Sigmoid colon (tissue), 7 donors: ENCODE measurements around the gene RAB6B. TPM values are rescaled to one million over a fixed set of nuclear protein-coding genes. Genes with fewer than 3 reads are reported as not detected.

Experiments used
- DNase-seq: peaks from one replicate; pipeline ENCODE4 v3.0.0-alpha.2; 2019
- H3K27ac ChIP-seq, 4 donors: fragments of 200-600 bp; sonication (generic); one replicate each; pipeline ENCODE4 v1.5.1; 2016 to 2019; ENCODE audit warnings: mild to moderate bottlenecking in 1 of 4
- H3K27me3 ChIP-seq, 3 donors: fragments of 200-600 bp; sonication (generic); one replicate each; pipeline ENCODE4 v1.5.1; 2019; ENCODE audit warnings: mild to moderate bottlenecking in 1 of 3
- H3K36me3 ChIP-seq, 4 donors: fragments of 200-600 bp; sonication (generic); one replicate each; pipeline ENCODE4 v1.5.1; 2016 to 2019
- H3K4me1 ChIP-seq, 4 donors: fragments of 200-600 bp; sonication (generic); one replicate each; pipeline ENCODE4 v1.5.1; 2017 to 2019
- H3K4me3 ChIP-seq, 4 donors: fragments of 200-600 bp; sonication (generic); one replicate each; pipeline ENCODE4 v1.5.1; 2017 to 2019; ENCODE audit warnings: mild to moderate bottlenecking in 2 of 4, moderate library complexity in 1 of 4
- H3K9me3 ChIP-seq, 4 donors: fragments of 200-600 bp in 3 of 4; sonication (generic) in 3 of 4; one replicate each; pipeline versions ENCODE4 v1.5.1 to v1.6.1; 2013 to 2019
- EP300 ChIP-seq, 4 donors: sonication (generic); formaldehyde crosslinking; IDR thresholded peaks; one replicate each; pipeline ENCODE4 v1.6.1; 2017; ENCODE audit warnings: antibody characterized with exemption in 4 of 4
- POLR2A ChIP-seq, 2 donors: fragments of 450-650 bp; IDR thresholded peaks; one replicate each; pipeline ENCODE4 v1.6.1; 2016; ENCODE audit warnings: antibody characterized with exemption in 2 of 2, mild to moderate bottlenecking in 2 of 2, moderate library complexity in 2 of 2
- POLR2AphosphoS5 ChIP-seq, 4 donors: sonication (generic); formaldehyde crosslinking; IDR thresholded peaks; one replicate each; pipeline ENCODE4 v1.6.1; 2017; ENCODE audit warnings: antibody characterized with exemption in 4 of 4
- WGBS, 2 donors: extraction: QIAGEN DNeasy Blood & Tissue Kit; methylation state at CpG; one replicate each; pipeline ENCODE4 v1.1.7; 2013; 5-methylcytosine and 5-hydroxymethylcytosine counted together
- intact Hi-C: fragments of 100-400 bp; cut with DNase I; formaldehyde crosslinking; loops from one replicate; pipeline ENCODE4 v1.15.1; 2023
- polyA plus RNA-seq, 3 donors: library from polyadenylated mRNA; stranded (reverse); fragments of 200-250 nt; gene quantifications; one replicate each; pipeline ENCODE4 v1.2.3, GENCODE V29; 2013
- total RNA-seq, 4 donors: library from RNA; depleted of rRNA; stranded (reverse); fragments of >200 nt; gene quantifications; one replicate each; pipeline ENCODE4 v1.1.0, GENCODE V29; 2016
- TF ChIP-seq, protein P1 (sequence below), 4 experiments: fragments of 450-650 bp in 3 of 4; fragments of 200-600 bp in 1 of 4; IDR thresholded peaks; one replicate each; pipeline ENCODE4 v1.5.1; 2016 to 2019; ENCODE audit warnings: antibody characterized with exemption in 4 of 4, mild to moderate bottlenecking in 3 of 4, moderate library complexity in 2 of 4
- donor health status: healthy with polysubstance abuse.
- donor health status: Bipolar disorder and iron deficiency.
- donor health status: healthy.

The RAB6B gene
- total and polyA plus RNA-seq, 7 donors = 0.60 to 19.7 (median 5.2) TPM

DNA sequence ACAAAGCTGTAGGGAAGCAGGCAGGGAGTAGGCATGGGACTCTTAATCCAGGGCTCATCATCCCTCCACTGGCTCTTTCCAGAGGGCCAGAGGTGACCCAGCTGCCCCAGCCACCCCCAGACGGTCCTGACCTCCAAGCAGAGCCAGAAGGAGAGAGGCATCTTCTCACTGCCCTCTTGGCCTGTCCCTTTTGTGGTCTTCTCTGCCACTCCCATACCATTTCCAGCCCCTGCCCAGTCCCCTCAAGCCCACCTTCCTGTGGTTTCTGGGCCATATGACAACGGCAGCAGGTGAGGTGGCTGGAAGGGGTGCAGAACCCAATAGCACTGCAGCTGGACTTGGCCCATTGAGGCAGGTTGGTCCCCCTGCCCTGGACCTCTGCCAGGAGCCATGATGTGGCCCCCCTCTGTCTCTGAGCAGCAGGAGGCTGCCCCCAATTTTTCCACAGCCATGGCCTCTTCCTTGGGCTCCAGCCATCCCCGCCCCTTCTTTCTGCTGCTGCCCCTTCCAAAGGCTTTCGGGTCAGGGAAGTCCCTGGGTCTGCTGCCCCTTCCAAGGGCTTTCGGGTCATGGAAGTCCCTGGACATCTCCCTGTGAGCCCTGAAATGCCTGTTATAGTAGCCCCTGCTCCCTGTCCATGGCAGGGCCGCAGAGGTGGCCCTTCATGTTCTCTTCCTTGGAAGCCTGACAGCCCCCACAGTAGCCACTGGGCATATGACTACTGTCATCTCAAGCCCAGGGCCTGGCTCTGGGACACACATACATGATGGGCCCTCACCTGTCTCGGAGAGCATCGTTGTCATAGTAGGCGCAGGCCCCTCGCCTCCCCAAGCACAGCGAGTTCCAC lies 39.5 kb upstream of the RAB6B start:
- H3K36me3 ChIP-seq = no peaks in the 10 kb centered on the region
- WGBS, 2 donors = 86 to 91% methylated on average over 11 of the region's 11 CpGs
- H3K4me1 ChIP-seq = no peaks in the 10 kb centered on the region
- TF ChIP-seq EP300 (IDR thresholded peaks at IDR 0.05) (no peak), POLR2AphosphoS5 (IDR thresholded peaks at IDR 0.05) (no peak), POLR2A (IDR thresholded peaks at IDR 0.05) (no peak)
- TF ChIP-seq, protein P1, sequence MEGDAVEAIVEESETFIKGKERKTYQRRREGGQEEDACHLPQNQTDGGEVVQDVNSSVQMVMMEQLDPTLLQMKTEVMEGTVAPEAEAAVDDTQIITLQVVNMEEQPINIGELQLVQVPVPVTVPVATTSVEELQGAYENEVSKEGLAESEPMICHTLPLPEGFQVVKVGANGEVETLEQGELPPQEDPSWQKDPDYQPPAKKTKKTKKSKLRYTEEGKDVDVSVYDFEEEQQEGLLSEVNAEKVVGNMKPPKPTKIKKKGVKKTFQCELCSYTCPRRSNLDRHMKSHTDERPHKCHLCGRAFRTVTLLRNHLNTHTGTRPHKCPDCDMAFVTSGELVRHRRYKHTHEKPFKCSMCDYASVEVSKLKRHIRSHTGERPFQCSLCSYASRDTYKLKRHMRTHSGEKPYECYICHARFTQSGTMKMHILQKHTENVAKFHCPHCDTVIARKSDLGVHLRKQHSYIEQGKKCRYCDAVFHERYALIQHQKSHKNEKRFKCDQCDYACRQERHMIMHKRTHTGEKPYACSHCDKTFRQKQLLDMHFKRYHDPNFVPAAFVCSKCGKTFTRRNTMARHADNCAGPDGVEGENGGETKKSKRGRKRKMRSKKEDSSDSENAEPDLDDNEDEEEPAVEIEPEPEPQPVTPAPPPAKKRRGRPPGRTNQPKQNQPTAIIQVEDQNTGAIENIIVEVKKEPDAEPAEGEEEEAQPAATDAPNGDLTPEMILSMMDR (IDR thresholded peaks at IDR 0.05) = no peak
- H3K27me3 ChIP-seq = no peaks in the 10 kb centered on the region
- H3K9me3 ChIP-seq = no peaks in the 10 kb centered on the region
- intact Hi-C loops = no loop called here
- peak; percentile 47 for DNase-seq
- H3K4me3 ChIP-seq = no peak overlapping the region
- no peak overlapping the region for H3K27ac ChIP-seq

DNA sequence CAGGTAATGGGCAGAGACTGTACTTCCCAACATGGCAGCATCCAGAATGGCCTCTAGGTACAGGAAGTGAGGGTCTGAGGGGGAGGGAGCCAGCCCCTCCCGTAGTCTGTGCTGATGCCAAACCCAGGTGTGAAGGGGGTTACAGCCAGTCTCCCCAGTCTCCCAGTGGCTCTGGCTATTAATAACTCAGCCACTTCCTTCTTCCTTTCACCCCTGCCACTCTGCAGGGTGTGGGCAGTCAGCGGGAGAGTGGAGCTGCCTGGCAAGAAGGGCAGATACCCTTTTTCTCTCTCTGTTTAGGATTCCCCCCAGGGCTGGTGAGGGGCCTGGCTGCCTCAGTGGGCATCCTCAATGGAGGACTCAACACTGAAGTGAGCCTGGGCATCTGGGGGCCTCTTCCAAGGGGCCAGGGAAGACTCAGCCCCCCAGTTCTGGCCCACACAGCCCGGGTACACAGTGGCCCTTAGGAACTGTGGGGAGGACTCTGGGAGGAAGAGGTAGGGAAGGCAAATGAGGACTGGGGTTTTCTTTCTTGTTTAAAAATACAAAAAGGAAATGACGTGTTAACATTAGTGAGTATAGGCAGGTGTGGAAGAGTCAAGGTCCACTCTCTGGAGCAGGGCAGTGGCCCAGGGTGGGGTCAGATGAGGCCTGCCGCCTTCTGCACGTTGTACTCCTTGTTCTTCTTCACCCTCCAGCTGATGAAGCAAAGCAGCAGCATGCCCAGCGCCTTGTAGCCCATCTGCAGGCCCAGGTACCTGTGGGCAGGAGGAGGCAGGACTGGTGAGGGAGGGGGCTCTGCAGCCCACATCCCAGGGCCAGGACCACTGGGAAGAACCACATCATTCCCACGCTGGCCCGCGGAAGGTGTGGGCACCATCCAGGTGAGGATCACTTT lies 38.6 kb upstream of the RAB6B start:
- Histone ChIP-seq H3K4me3 (no peak overlapping the region), H3K27me3 (no peaks in the 10 kb centered on the region), H3K36me3 (no peaks in the 10 kb centered on the region), H3K4me1 (no peaks in the 10 kb centered on the region), H3K9me3 (no peaks in the 10 kb centered on the region), H3K27ac (no peak overlapping the region)
- intact Hi-C loops = no loop called here
- DNase-seq = peak; percentile 29
- TF ChIP-seq POLR2AphosphoS5 (IDR thresholded peaks at IDR 0.05) (no peak), EP300 (IDR thresholded peaks at IDR 0.05) (no peak), POLR2A (IDR thresholded peaks at IDR 0.05) (no peak)
- TF ChIP-seq, protein P1 (IDR thresholded peaks at IDR 0.05) = no peak
- 58 to 67% methylated on average over 10 of the region's 10 CpGs for WGBS, 2 donors

DNA sequence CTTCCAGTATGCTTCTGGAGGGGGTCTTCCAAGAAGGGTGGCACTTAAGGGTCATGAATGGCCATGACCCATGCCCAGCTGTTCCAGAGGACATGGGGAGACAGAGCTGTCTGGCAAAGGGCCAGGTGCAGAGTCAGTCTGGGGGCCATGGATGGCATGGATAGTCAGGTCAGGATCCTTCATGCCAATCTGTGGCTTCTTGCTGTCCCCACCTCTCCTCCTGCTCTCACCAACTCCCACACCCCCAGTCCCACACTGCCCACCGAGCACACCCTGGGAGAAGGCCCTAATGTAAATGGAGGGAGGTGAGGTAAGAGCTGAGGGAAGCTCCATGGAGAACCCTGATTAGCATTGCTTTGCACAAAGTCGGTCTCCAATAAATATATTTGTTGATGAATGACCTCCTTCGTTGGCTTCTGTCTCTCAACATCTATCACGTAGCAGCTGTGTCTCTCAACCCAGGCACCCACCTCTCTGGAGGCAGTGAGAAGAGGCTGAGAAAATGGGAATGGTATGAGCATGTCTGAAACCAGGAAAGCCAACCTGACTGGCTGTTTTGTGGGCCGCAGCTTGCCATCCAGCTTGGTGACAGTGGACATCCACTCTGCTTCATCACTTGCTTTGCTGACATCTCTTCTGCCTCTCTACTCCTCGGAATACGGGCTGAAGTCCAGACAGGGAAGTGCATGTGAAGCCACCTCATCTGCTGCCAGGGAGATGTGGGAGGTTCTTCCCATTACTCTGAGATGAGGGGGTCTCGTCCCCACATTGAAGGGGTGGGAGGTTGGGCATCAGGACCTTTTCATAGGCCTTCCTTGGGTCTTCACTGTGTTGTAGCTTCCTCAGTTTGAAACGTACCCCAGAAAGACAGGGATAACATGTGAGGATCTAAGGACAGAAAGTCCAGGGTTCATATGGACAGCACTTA lies 37.7 kb upstream of the RAB6B start:
- Histone ChIP-seq H3K4me1 (no peaks in the 10 kb centered on the region), H3K9me3 (no peaks in the 10 kb centered on the region), H3K27ac (no peak overlapping the region), H3K27me3 (no peaks in the 10 kb centered on the region), H3K36me3 (no peaks in the 10 kb centered on the region), H3K4me3 (no peak overlapping the region)
- TF ChIP-seq EP300 (IDR thresholded peaks at IDR 0.05) (no peak), POLR2AphosphoS5 (IDR thresholded peaks at IDR 0.05) (no peak), POLR2A (IDR thresholded peaks at IDR 0.05) (no peak)
- TF ChIP-seq, protein P1 (IDR thresholded peaks at IDR 0.05) = no peak
- no peak for DNase-seq
- intact Hi-C loops = no loop called here
- WGBS, 2 donors = 93 to 94% methylated on average over 9 of the region's 9 CpGs

DNA sequence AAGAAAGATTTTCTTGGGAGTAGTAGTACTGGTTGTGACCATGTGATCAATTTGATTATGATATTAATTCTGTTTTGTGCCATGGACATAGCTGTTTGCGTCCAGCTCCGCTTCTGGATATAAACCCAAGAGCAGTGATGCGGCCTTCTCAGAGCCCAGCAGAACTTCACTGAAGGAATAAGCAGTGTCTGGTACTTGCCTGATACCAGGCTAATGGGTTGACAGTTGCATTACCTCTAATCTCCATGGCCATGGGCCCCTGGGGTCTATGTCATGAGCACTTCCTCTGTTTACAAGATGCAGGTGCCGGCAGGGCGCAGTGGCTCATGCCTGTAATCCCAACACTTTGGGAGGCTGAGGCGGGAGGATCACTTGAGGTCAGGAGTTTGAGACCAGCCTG lies 36.3 kb upstream of the RAB6B start:
- Histone ChIP-seq H3K27ac (no peak overlapping the region), H3K9me3 (no peaks in the 10 kb centered on the region), H3K36me3 (no peaks in the 10 kb centered on the region), H3K4me3 (no peak overlapping the region), H3K4me1 (peaks cover 0 to 13% (median 10%) of the 10 kb centered on the region in 4 donors), H3K27me3 (no peaks in the 10 kb centered on the region)
- intact Hi-C loops = no loop called here
- TF ChIP-seq POLR2A (IDR thresholded peaks at IDR 0.05) (no peak), EP300 (IDR thresholded peaks at IDR 0.05) (no peak)
- 94 to 96% methylated on average over 6 of the region's 6 CpGs for WGBS, 2 donors
- no peak for DNase-seq
